Measurements from ENCODE around the gene PGAP3.

The PGAP3 gene

DNA sequence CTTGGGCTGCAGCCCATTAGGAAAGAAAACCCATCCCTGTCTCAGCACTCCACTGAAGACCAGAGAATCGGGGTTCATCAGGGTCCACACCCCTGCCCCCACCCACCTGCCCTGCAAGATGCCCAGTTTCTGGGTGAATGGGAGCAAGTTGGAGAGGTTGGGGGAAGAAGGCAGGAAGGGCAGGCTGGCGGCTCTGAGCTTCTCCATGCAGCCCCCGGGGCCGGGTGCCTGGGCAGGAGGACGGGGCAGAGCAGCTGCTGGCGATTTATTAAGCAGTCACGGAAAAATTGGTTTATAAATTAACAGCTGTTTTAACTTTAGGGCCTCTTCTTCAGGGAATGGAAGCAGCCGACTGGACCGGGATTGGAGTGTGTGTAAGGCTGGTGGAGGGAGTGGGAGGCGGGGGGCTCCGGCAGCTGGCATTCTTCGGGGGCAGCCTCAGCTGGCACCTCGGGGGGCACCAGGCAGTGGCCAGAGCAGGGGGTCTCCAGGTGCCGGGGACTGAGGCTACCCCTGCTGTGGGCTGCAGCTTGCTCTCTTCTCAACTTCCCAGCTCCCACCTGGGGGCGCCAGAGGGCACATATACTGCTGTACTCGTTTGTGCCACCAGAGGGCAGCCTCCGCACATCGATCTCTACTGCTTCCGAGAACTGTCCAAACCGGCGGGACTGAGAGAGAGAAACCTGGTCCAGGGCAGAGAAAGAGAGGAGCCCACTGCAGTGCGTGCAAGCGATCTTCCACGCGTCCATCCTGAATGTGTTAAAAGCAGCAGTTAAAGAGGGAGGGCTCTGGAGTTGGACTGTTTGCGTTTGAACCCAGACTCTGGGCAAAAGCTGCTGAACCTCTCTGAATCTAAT, 66.1 kb downstream of the PGAP3 start (continued):
- TF ChIP-seq, protein P1, sequence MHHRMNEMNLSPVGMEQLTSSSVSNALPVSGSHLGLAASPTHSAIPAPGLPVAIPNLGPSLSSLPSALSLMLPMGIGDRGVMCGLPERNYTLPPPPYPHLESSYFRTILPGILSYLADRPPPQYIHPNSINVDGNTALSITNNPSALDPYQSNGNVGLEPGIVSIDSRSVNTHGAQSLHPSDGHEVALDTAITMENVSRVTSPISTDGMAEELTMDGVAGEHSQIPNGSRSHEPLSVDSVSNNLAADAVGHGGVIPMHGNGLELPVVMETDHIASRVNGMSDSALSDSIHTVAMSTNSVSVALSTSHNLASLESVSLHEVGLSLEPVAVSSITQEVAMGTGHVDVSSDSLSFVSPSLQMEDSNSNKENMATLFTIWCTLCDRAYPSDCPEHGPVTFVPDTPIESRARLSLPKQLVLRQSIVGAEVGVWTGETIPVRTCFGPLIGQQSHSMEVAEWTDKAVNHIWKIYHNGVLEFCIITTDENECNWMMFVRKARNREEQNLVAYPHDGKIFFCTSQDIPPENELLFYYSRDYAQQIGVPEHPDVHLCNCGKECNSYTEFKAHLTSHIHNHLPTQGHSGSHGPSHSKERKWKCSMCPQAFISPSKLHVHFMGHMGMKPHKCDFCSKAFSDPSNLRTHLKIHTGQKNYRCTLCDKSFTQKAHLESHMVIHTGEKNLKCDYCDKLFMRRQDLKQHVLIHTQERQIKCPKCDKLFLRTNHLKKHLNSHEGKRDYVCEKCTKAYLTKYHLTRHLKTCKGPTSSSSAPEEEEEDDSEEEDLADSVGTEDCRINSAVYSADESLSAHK (tag by site-specific recombination; IDR thresholded peaks at IDR 0.05): no peak
- TF ChIP-seq ZNF664 (tag by site-specific recombination; IDR thresholded peaks at IDR 0.05): no peak
- no peak for TF ChIP-seq BCL11A (tag by site-specific recombination; IDR thresholded peaks at IDR 0.05; ENCODE audit: low read depth)
- no peak for TF ChIP-seq IKZF3 (tag by site-specific recombination; IDR thresholded peaks at IDR 0.05)
- no peak for TF ChIP-seq ZNF521 (tag by site-specific recombination; IDR thresholded peaks at IDR 0.05)
- no peak for TF ChIP-seq ZNF707 (tag by site-specific recombination; IDR thresholded peaks at IDR 0.05)
- TF ChIP-seq BCL11B (tag by site-specific recombination; IDR thresholded peaks at IDR 0.05; ENCODE audit: low read depth): no peak
- TF ChIP-seq GFI1B (tag by site-specific recombination; IDR thresholded peaks at IDR 0.05): no peak
- TF ChIP-seq ZNF776 (tag by site-specific recombination; IDR thresholded peaks at IDR 0.05; ENCODE audit: borderline replicate concordance): no peak
- no peak for TF ChIP-seq ZNF133 (tag by site-specific recombination; IDR thresholded peaks at IDR 0.05)
- TF ChIP-seq KLF1 (tag by site-specific recombination; IDR thresholded peaks at IDR 0.05): no peak
- TF ChIP-seq ZNF558 (tag by site-specific recombination; IDR thresholded peaks at IDR 0.05): no peak
- peak; percentile 80; the same call in 1 of the 2 replicates for TF ChIP-seq ZNF324 (tag by site-specific recombination; IDR thresholded peaks at IDR 0.05)
- TF ChIP-seq ZNF677 (tag by site-specific recombination; IDR thresholded peaks at IDR 0.05): no peak
- TF ChIP-seq ZNF777 (tag by site-specific recombination; IDR thresholded peaks at IDR 0.05; ENCODE audit: borderline replicate concordance): no peak
- no peak for TF ChIP-seq ZXDB (tag by site-specific recombination; IDR thresholded peaks at IDR 0.05)
- TF ChIP-seq ZNF350 (tag by site-specific recombination; IDR thresholded peaks at IDR 0.05): no peak
- no peak for TF ChIP-seq ZFP37 (tag by site-specific recombination; IDR thresholded peaks at IDR 0.05)
- TF ChIP-seq ZNF692 (tag by site-specific recombination; IDR thresholded peaks at IDR 0.05): 0 out of 2 replicates have a peak, but pooled peaks have one; percentile 41
- TF ChIP-seq, protein P2, sequence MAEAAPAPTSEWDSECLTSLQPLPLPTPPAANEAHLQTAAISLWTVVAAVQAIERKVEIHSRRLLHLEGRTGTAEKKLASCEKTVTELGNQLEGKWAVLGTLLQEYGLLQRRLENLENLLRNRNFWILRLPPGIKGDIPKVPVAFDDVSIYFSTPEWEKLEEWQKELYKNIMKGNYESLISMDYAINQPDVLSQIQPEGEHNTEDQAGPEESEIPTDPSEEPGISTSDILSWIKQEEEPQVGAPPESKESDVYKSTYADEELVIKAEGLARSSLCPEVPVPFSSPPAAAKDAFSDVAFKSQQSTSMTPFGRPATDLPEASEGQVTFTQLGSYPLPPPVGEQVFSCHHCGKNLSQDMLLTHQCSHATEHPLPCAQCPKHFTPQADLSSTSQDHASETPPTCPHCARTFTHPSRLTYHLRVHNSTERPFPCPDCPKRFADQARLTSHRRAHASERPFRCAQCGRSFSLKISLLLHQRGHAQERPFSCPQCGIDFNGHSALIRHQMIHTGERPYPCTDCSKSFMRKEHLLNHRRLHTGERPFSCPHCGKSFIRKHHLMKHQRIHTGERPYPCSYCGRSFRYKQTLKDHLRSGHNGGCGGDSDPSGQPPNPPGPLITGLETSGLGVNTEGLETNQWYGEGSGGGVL (tag by site-specific recombination; IDR thresholded peaks at IDR 0.05): no peak
- TF ChIP-seq ZNF837 (tag by site-specific recombination; IDR thresholded peaks at IDR 0.05): no peak
- TF ChIP-seq ZNF600 (tag by site-specific recombination; IDR thresholded peaks at IDR 0.05): peak; percentile 57
- no peak for TF ChIP-seq ZBTB6 (tag by site-specific recombination; IDR thresholded peaks at IDR 0.05)
- TF ChIP-seq ZNF335 (tag by site-specific recombination; conservative IDR thresholded peaks at IDR 0.05): peak; percentile 26; the same call in 1 of the 2 replicates
- TF ChIP-seq KLF16 (tag by site-specific recombination; IDR thresholded peaks at IDR 0.05): no peak
- no peak for TF ChIP-seq HOXC10 (CRISPR knock-in tag; IDR thresholded peaks at IDR 0.05)
- no peak for TF ChIP-seq OSR2 (tag by site-specific recombination; IDR thresholded peaks at IDR 0.05)
- TF ChIP-seq ZSCAN18 (tag by site-specific recombination; IDR thresholded peaks at IDR 0.05): no peak
- peak; percentile 84; the same call in 1 of the 2 replicates for TF ChIP-seq ZSCAN30 (tag by site-specific recombination; IDR thresholded peaks at IDR 0.05)
- TF ChIP-seq KLF17 (tag by site-specific recombination; IDR thresholded peaks at IDR 0.05): peak; percentile 62; the same call in 1 of the 2 replicates
- no peak for TF ChIP-seq ZNF184 (tag by site-specific recombination; IDR thresholded peaks at IDR 0.05)
- TF ChIP-seq ZNF473 (tag by site-specific recombination; IDR thresholded peaks at IDR 0.05): no peak

Data from HEK293 (cell line).